ENCODE measurements around the gene DAZAP1.

The DAZAP1 gene

GRCh38 chr19:1379126-1379905, 28.1 kb upstream of the DAZAP1 start:
- DNase-seq (ENCODE audit: low spot score) = no peak
- Histone ChIP-seq H3K4me3 (no peak overlapping the region), H3K27ac (no peak overlapping the region)
- no peak for TF ChIP-seq CTCF (IDR thresholded peaks at IDR 0.05)

GRCh38 chr19:1379961-1380489, 27.4 kb upstream of the DAZAP1 start:
- Histone ChIP-seq H3K27ac (no peak overlapping the region), H3K4me3 (no peak overlapping the region)
- no peak for TF ChIP-seq CTCF (IDR thresholded peaks at IDR 0.05)
- DNase-seq (ENCODE audit: low spot score) = no peak

GRCh38 chr19:1382250-1382649, 25.1 kb upstream of the DAZAP1 start:
- no peak for DNase-seq (ENCODE audit: low spot score)
- no peak overlapping the region for H3K4me3 ChIP-seq
- no peak for TF ChIP-seq CTCF (IDR thresholded peaks at IDR 0.05)
- no peak overlapping the region for H3K27ac ChIP-seq

- Histone ChIP-seq H3K27ac (peak overlapping the region in 1 of 2 donors; percentile 33), H3K4me3 (peak overlapping the region; percentile 90)
- DNase-seq (ENCODE audit: low spot score) = no peak
- no peak for TF ChIP-seq CTCF (IDR thresholded peaks at IDR 0.05)
Observed at GRCh38 chr19:1383017-1383311, 24.4 kb upstream of the DAZAP1 start.

- TF ChIP-seq CTCF (IDR thresholded peaks at IDR 0.05) = no peak
- peak within 1 kb of the TSS; percentile 90 for H3K4me3 ChIP-seq
- peak within 1 kb of the TSS; percentile 84 to 93 for H3K27ac ChIP-seq
- peak; percentile 93 for DNase-seq (ENCODE audit: low spot score)
Observed at GRCh38 chr19:1383312-1384084, 23.9 kb upstream of the DAZAP1 start, which contains the start of gene NDUFS7. NDUFS7 (plus strand) TSS chr19:1383907; CDS start chr19:1383927, 20 bp downstream.

- peak overlapping the region; percentile 84 to 93 for H3K27ac ChIP-seq
- peak overlapping the region; percentile 90 for H3K4me3 ChIP-seq
- TF ChIP-seq CTCF (IDR thresholded peaks at IDR 0.05) = no peak
- DNase-seq (ENCODE audit: low spot score) = no peak
Observed at GRCh38 chr19:1384085-1384462, 23.3 kb upstream of the DAZAP1 start.

All from coronary artery (tissue), 2 donors.